Small intestine (tissue), 7 donors: ENCODE data around the gene PNKP. TPM values are rescaled to one million over a fixed set of nuclear protein-coding genes. Genes with fewer than 3 reads are reported as not detected.

Experiments
- DNase-seq, 2 donors: peaks; one replicate each; pipeline versions ENCODE4 v3.0.0 to v3.0.0-alpha.2; 2013
- FAIRE-seq: peaks from 2 replicates; lab custom pipeline; 2012; peaks lifted over from hg19 to GRCh38; lab: Jason Lieb, UNC
- H3K27ac ChIP-seq, 3 donors: one replicate each; pipeline ENCODE4 v1.5.1; 2013; ENCODE audit warnings: low read length in 2 of 3, mild to moderate bottlenecking in 2 of 3, control low read depth in 1 of 3, inconsistent platforms in 1 of 3, low read depth in 1 of 3, moderate library complexity in 1 of 3
- H3K27me3 ChIP-seq, 3 donors: one replicate each; pipeline ENCODE4 v1.6.1; 2013; ENCODE audit warnings: low read length in 3 of 3, inconsistent platforms in 1 of 3; ENCODE audit not compliant: control insufficient read depth in 3 of 3, insufficient read depth in 3 of 3
- H3K36me3 ChIP-seq, 3 donors: one replicate each; pipeline ENCODE4 v1.6.1; 2013; ENCODE audit warnings: low read length in 3 of 3, inconsistent platforms in 1 of 3, low read depth in 1 of 3, mild to moderate bottlenecking in 1 of 3, moderate library complexity in 1 of 3; ENCODE audit not compliant: control insufficient read depth in 3 of 3, insufficient read depth in 2 of 3
- H3K4me1 ChIP-seq, 3 donors: one replicate each; pipeline ENCODE4 v1.6.1; 2013; ENCODE audit warnings: low read length in 2 of 3, inconsistent platforms in 1 of 3, low read depth in 1 of 3, mild to moderate bottlenecking in 1 of 3, moderate library complexity in 1 of 3; ENCODE audit not compliant: control insufficient read depth in 3 of 3, insufficient read depth in 2 of 3
- H3K4me3 ChIP-seq, 3 donors: one replicate each; pipeline ENCODE4 v1.5.1; 2013; ENCODE audit warnings: low read length in 3 of 3, control low read depth in 1 of 3, inconsistent platforms in 1 of 3, low read depth in 1 of 3, mild to moderate bottlenecking in 1 of 3, moderate library complexity in 1 of 3
- H3K9me3 ChIP-seq, 2 donors: one replicate each; pipeline ENCODE4 v1.6.1; 2013; ENCODE audit warnings: low read depth in 1 of 2, low read length in 1 of 2; ENCODE audit not compliant: control insufficient read depth in 2 of 2, insufficient read depth in 1 of 2
- WGBS, 3 donors: extraction: QIAGEN DNeasy Blood & Tissue Kit; methylation state at CpG; one replicate each; pipeline ENCODE4 v1.1.7; 2013; 5-methylcytosine and 5-hydroxymethylcytosine counted together
- polyA plus RNA-seq, 4 donors: library from polyadenylated mRNA; stranded (reverse) in 3 of 4; unstranded in 1 of 4; fragments of 200-250 nt in 3 of 4; fragments of 120-200 nt in 1 of 4; gene quantifications; one replicate each; pipeline versions ENCODE4 v1.2.1 to v1.2.3, GENCODE V29; 2013
- donor health status: healthy with polysubstance abuse.
- donor health status: control.
- donor health status: control.
- donor health status: Bipolar disorder and iron deficiency.
- donor health status: healthy.

Gene PNKP
- polyA plus RNA-seq, 4 donors = 45.9 to 57.0 (median 49.7) TPM

- H3K4me1 ChIP-seq = peaks cover 2 to 12% (median 5%) of the 10 kb centered on the region in 3 donors
- FAIRE-seq (no peak), DNase-seq (peak in 1 of 2 donors; percentile 34)
- H3K4me3 ChIP-seq = peak overlapping the region in 1 of 3 donors; percentile 25
- peaks cover 18 to 47% (median 20%) of the 10 kb centered on the region in 3 donors for H3K36me3 ChIP-seq
- no peak overlapping the region for H3K27ac ChIP-seq
- H3K9me3 ChIP-seq = peaks cover 0 to 11% of the 10 kb centered on the region in 2 donors
- WGBS, 3 donors = 16 to 63% (median 51%) methylated on average over 35 to 54 of the region's 54 CpGs
- H3K27me3 ChIP-seq = peaks cover 0 to 18% (median 0%) of the 10 kb centered on the region in 3 donors
Observed at GRCh38 chr19:49887665-49888509, 20.5 kb upstream of the PNKP start.

GRCh38 chr19:49887037-49887664 is 19.8 kb upstream of the PNKP start:
- WGBS, 3 donors = 46 to 64% (median 48%) methylated on average over 23 of the region's 23 CpGs
- H3K4me1 ChIP-seq = peaks cover 2 to 12% (median 5%) of the 10 kb centered on the region in 3 donors
- DNase-seq (no peak), FAIRE-seq (no peak)
- H3K36me3 ChIP-seq = peaks cover 25 to 54% (median 27%) of the 10 kb centered on the region in 3 donors
- peaks cover 0 to 12% (median 0%) of the 10 kb centered on the region in 3 donors for H3K27me3 ChIP-seq
- peaks cover 0 to 16% of the 10 kb centered on the region in 2 donors for H3K9me3 ChIP-seq
- no peak overlapping the region for H3K27ac ChIP-seq
- peak overlapping the region in 1 of 3 donors; percentile 25 for H3K4me3 ChIP-seq

GRCh38 chr19:49884760-49885159 is 17.4 kb upstream of the PNKP start:
- 88 to 91% (median 89%) methylated on average over 3 of the region's 3 CpGs for whole genome bisulfite sequencing, 3 donors
- H3K27ac ChIP-seq = no peak overlapping the region
- peaks cover under 1 to 10% (median 5%) of the 10 kb centered on the region in 3 donors for H3K4me1 ChIP-seq
- no peaks in the 10 kb centered on the region for H3K27me3 ChIP-seq
- H3K36me3 ChIP-seq = peaks cover 26 to 78% (median 37%) of the 10 kb centered on the region in 3 donors
- peaks cover 0 to 14% of the 10 kb centered on the region in 2 donors for H3K9me3 ChIP-seq
- no peak overlapping the region for H3K4me3 ChIP-seq
- FAIRE-seq (no peak), DNase-seq (no peak)

- H3K36me3 ChIP-seq = peaks cover 26 to 81% (median 37%) of the 10 kb centered on the region in 3 donors
- H3K27me3 ChIP-seq = no peaks in the 10 kb centered on the region
- no peak overlapping the region for H3K4me3 ChIP-seq
- H3K9me3 ChIP-seq = peaks cover 0 to 9% of the 10 kb centered on the region in 2 donors
- 89 to 94% (median 91%) methylated on average over 18 of the region's 18 CpGs for WGBS, 3 donors
- DNase-seq (no peak), FAIRE-seq (no peak)
- H3K27ac ChIP-seq = no peak overlapping the region
- H3K4me1 ChIP-seq = peaks cover 0 to 8% (median 5%) of the 10 kb centered on the region in 3 donors
Observed at GRCh38 chr19:49884109-49884508, 16.7 kb upstream of the PNKP start.

DNA sequence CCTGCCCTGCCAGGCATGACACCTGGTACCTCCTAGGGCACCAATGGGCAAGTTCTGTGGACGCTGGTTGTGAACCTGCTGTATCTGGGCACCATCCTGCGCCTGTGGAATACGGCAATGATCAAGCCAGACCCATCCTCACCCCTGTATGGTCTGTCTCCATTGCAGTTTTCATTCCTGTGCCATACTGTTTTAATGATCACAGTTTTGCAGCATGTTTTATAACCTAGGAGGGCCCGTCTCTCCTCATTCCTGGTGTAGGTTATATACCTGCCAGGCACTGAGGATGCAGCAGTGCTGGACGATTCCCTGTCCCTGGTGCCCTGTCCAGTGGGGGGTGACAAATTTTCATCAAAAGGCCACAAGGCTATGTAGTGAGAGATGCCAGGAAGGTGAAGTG is 15.7 kb upstream of the PNKP start:
- 93 to 96% (median 96%) methylated on average over 5 of the region's 5 CpGs for WGBS, 3 donors
- no peak for DNase-seq
- FAIRE-seq = no peak

DNA sequence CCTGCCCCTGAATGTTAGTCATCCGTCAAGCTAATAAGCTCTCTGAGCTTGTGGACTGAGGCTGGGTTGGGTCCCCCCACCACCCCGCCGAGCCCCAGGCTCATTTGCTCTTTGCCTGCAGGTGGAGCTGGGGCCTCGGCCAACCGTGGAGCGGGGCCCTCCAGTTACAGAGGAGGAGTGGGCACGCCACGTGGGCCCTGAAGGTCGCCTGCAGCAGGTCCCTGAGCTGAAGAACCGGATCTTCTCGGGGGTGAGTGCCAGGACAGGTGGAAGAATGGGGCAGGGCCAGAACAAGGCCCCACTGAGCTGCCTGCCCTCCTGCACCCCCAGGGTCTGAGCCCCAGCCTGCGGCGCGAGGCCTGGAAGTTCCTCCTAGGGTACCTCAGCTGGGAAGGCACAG is 15.3 kb upstream of the PNKP start:
- H3K36me3 ChIP-seq = peaks cover 26 to 81% (median 37%) of the 10 kb centered on the region in 3 donors
- no peak overlapping the region for H3K27ac ChIP-seq
- DNase-seq (no peak), FAIRE-seq (no peak)
- H3K27me3 ChIP-seq = no peaks in the 10 kb centered on the region
- H3K4me1 ChIP-seq = peaks cover 0 to 14% (median 3%) of the 10 kb centered on the region in 3 donors
- no peak overlapping the region for H3K4me3 ChIP-seq
- H3K9me3 ChIP-seq = peaks cover 0 to 9% of the 10 kb centered on the region in 2 donors
- 96 to 97% (median 97%) methylated on average over 14 of the region's 14 CpGs for WGBS, 3 donors

More for the DNA sequence above, 15.7 kb upstream of the PNKP start:
- Histone ChIP-seq H3K4me3 (no peak overlapping the region), H3K27ac (no peak overlapping the region), H3K4me1 (peaks cover 0 to 17% (median 5%) of the 10 kb centered on the region in 3 donors), H3K9me3 (peaks cover 0 to 9% of the 10 kb centered on the region in 2 donors), H3K36me3 (peaks cover 26 to 84% (median 37%) of the 10 kb centered on the region in 3 donors), H3K27me3 (no peaks in the 10 kb centered on the region)

DNA sequence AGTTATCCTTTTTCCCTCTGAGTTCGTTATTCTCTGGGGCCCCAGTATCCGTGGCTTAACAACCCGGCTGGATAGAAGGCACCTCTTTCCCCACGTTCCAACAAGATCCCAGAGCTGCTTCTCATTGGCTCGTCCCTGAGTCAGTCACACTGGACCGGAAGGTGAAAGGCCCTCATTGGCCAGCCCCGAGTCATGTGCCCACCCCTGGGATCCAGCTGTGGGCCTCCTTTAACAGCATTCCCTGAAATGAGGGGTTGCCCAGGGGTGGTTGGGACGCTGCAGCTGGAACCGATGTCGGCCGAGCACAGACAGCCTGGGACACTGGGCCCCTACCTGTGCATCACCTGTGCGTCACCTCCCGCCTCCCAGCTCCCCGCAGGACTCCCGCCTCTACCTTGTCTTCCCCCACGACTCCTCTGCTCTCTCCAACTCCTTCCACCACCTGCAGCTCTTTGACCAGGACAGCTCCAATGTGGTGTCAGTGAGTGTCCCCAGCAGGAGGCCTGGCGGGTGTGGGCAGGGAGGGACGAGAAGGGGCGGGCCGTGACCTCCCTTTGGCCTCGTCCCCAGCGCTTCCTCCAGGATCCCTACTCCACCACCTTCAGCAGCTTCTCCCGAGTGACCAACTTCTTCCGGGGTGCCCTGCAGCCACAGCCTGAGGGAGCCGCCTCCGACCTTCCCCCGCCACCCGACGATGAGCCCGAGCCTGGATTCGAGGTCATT is 14.5 kb upstream of the PNKP start:
- DNase-seq = no peak

DNA sequence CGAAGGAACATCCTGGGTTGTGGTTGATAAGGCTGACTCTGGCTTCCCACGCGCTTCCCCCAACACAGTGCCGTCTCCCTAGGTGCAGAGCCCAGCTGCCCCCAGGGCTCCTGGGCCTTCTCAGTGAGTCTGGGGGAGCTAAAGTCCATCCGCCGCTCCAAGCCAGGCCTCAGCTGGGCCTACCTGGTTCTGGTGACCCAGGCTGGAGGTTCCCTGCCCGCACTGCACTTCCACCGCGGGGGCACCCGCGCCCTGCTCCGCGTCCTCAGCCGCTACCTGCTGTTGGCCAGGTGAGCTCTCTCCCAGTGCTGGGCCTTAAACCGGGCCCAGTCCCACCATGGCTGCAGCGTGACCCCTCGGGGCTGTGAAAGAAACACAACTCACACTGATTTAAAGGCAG is 13.8 kb upstream of the PNKP start:
- WGBS, 3 donors = 94 to 98% (median 98%) methylated on average over 13 to 17 of the region's 17 CpGs
- H3K4me3 ChIP-seq = no peak overlapping the region
- FAIRE-seq = no peak
- peaks cover 0 to 9% of the 10 kb centered on the region in 2 donors for H3K9me3 ChIP-seq
- DNase-seq = no peak
- no peaks in the 10 kb centered on the region for H3K27me3 ChIP-seq
- H3K4me1 ChIP-seq = peaks cover 0 to 12% (median 0%) of the 10 kb centered on the region in 3 donors
- H3K27ac ChIP-seq = no peak overlapping the region
- peaks cover 26 to 74% (median 37%) of the 10 kb centered on the region in 3 donors for H3K36me3 ChIP-seq

More for the DNA sequence above, 14.5 kb upstream of the PNKP start:
- H3K27ac ChIP-seq = no peak overlapping the region
- no peaks in the 10 kb centered on the region for H3K27me3 ChIP-seq
- no peak for FAIRE-seq
- peaks cover 0 to 12% (median 0%) of the 10 kb centered on the region in 3 donors for H3K4me1 ChIP-seq
- WGBS, 3 donors = 87 to 92% (median 90%) methylated on average over 30 to 31 of the region's 31 CpGs
- no peak overlapping the region for H3K4me3 ChIP-seq
- H3K36me3 ChIP-seq = peaks cover 26 to 76% (median 37%) of the 10 kb centered on the region in 3 donors
- H3K9me3 ChIP-seq = peaks cover 0 to 9% of the 10 kb centered on the region in 2 donors
